Astrocyte of the hippocampus (primary cell): ENCODE results near the gene PTGFRN.

Experiments
- DNase-seq: peaks from one replicate; pipeline ENCODE4 v3.0.0; 2011; ENCODE audit warnings: low read depth, low spot score

Gene PTGFRN

GRCh38 chr1:116999596-116999995 lies 89.9 kb downstream of the PTGFRN start:
- DNase-seq = no peak

GRCh38 chr1:117000142-117000541 lies 90.4 kb downstream of the PTGFRN start:
- DNase-seq = no peak

- no peak for DNase-seq
Observed at GRCh38 chr1:117001254-117001927, 91.7 kb downstream of the PTGFRN start, which contains the start of gene CD101. CD101 (plus strand) TSS chr1:117001760; CDS start chr1:117001818, 58 bp downstream.

GRCh38 chr1:117003223-117003875 lies 93.6 kb downstream of the PTGFRN start:
- no peak for DNase-seq

- DNase-seq = no peak
Observed at GRCh38 chr1:117007719-117008013, 98.0 kb downstream of the PTGFRN start.

- DNase-seq = no peak
Observed at GRCh38 chr1:117008656-117009055, 98.9 kb downstream of the PTGFRN start.

- no peak for DNase-seq
Observed at GRCh38 chr1:117009132-117009531, 99.4 kb downstream of the PTGFRN start.

GRCh38 chr1:117010310-117010969 lies 100.7 kb downstream of the PTGFRN start:
- DNase-seq = no peak

GRCh38 chr1:117011334-117011733 lies 101.6 kb downstream of the PTGFRN start:
- DNase-seq = no peak

- no peak for DNase-seq
Observed at GRCh38 chr1:117013309-117013858, 103.7 kb downstream of the PTGFRN start.

GRCh38 chr1:117014209-117014608 lies 104.5 kb downstream of the PTGFRN start:
- DNase-seq = peak; percentile 39

- DNase-seq = no peak
Observed at GRCh38 chr1:117015724-117016123, 106.0 kb downstream of the PTGFRN start.

GRCh38 chr1:117017062-117017461 lies 107.3 kb downstream of the PTGFRN start:
- no peak for DNase-seq

- no peak for DNase-seq
Observed at GRCh38 chr1:117017648-117018047, 107.9 kb downstream of the PTGFRN start.

GRCh38 chr1:117020526-117021156 lies 110.9 kb downstream of the PTGFRN start:
- DNase-seq = no peak

- DNase-seq = no peak
Observed at GRCh38 chr1:117022114-117022513, 112.4 kb downstream of the PTGFRN start.

GRCh38 chr1:117025568-117025967 lies 115.9 kb downstream of the PTGFRN start:
- DNase-seq = no peak

- DNase-seq = peak; percentile 47
Observed at GRCh38 chr1:117026361-117026760, 116.6 kb downstream of the PTGFRN start.

GRCh38 chr1:117029685-117030084 lies 120.0 kb downstream of the PTGFRN start:
- no peak for DNase-seq

- no peak for DNase-seq
Observed at GRCh38 chr1:117030271-117030877, 120.7 kb downstream of the PTGFRN start.

GRCh38 chr1:117032266-117032665 lies 122.5 kb downstream of the PTGFRN start:
- DNase-seq = no peak
